ENCODE results near the gene KRT6A.
"Not testable (repeated sequence)": the region's sequence is repeated elsewhere in the genome, so short reads cannot be mapped to it uniquely, and the experiment has no call there.

DNA sequence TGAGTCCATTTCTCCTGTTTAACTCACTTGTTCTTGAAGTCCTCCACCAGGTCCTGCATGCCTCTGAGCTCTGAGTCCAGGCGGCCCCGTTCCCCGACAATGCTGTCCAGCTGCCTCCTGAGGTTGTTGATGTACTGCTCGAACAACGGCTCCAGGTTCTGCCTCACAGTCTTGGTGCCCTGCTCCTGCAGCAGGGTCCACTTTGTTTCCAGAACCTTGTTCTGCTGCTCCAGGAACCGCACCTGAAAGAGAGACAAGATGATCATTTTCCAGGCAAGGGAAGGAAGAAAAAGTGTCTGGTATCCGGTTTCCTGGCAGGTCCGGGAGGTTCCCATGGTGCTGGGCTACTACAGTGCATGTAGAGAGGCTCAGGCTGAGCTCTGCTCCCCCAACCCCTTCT is 1.6 kb downstream of the KRT6A start:
- not testable (repeated sequence) for TF ChIP-seq CTCF (conservative IDR thresholded peaks at IDR 0.05; ENCODE audit: low read length); EZH2phosphoT487 (IDR thresholded peaks at IDR 0.05; ENCODE audit: borderline replicate concordance)
